Endothelial cell of umbilical vein (primary cell): ENCODE measurements around the gene QSOX2. TPM values are rescaled to one million over a fixed set of nuclear protein-coding genes. Genes with fewer than 3 reads are reported as not detected.

ENCODE experiments used
- BruUV-seq: library from RNA; stranded (reverse); fragments of 400-500 nt; replicated peaks from 2 replicates; lab custom pipeline; 2021; lab: Mats Ljungman, UMichigan
- CTCF ChIA-PET: fragments of 300-600, 350-600 bp; sonication (Branson Sonifier 250); formaldehyde crosslinking; loops from one replicate; lab custom pipeline; 2021; ENCODE audit warnings: antibody characterized with exemption, inconsistent platforms; lab: Charles Lee
- POLR2A ChIA-PET: fragments of 300-600, 350-600 bp; sonication (Branson Sonifier 250); formaldehyde crosslinking; loops from one replicate; lab custom pipeline; 2021; ENCODE audit warnings: antibody characterized with exemption, inconsistent platforms; lab: Charles Lee
- DNase-seq: peaks from one replicate; pipeline ENCODE4 v3.0.0-alpha.2; 2011; ENCODE audit warnings: low read depth, low spot score
- FAIRE-seq: peaks from 2 replicates; lab custom pipeline; 2011; peaks lifted over from hg19 to GRCh38; lab: Jason Lieb, UNC
- H2AFZ ChIP-seq: 2 replicates; pipeline ENCODE4 v1.6.0; 2012; ENCODE audit warnings: low read depth, low read length, control low read depth, inconsistent platforms
- H3K27ac ChIP-seq: 2 replicates; pipeline ENCODE4 v1.5.1; 2011; ENCODE audit warnings: low read depth, mild to moderate bottlenecking, control low read depth, low read length, moderate library complexity; ENCODE audit not compliant: insufficient read depth
- H3K27me3 ChIP-seq, 2 experiments: 2 replicates each; pipeline versions ENCODE4 v1.6.0 to v1.6.1; 2011; ENCODE audit warnings: low read length in 2 of 2, mixed read lengths in 1 of 2; ENCODE audit not compliant: control insufficient read depth in 2 of 2, insufficient read depth in 2 of 2
- H3K36me3 ChIP-seq, 2 experiments: 2 replicates in 1 of 2; 3 replicates in 1 of 2; pipeline ENCODE4 v1.5.1; 2011; ENCODE audit warnings: low read length in 2 of 2, mild to moderate bottlenecking in 1 of 2, moderate library complexity in 1 of 2; ENCODE audit not compliant: control insufficient read depth in 2 of 2, insufficient read depth in 2 of 2; ENCODE audit errors: extremely low read depth in 1 of 2
- H3K4me1 ChIP-seq: 3 replicates; pipeline ENCODE4 v1.5.1; 2011; ENCODE audit warnings: mild to moderate bottlenecking, low read length; ENCODE audit not compliant: control insufficient read depth, insufficient read depth; ENCODE audit errors: extremely low read depth
- H3K4me2 ChIP-seq: 2 replicates; pipeline ENCODE4 v1.6.1; 2011; ENCODE audit warnings: low read length, control low read depth, mixed read lengths; ENCODE audit not compliant: insufficient read depth
- H3K4me3 ChIP-seq, 3 experiments: fragments of 200-600 bp in 1 of 3; sonication (generic), shearing (Covaris generic) in 1 of 3; replicated peaks in 1 of 3; 2 replicates each; pipeline ENCODE4 v1.5.1; 2011 to 2016; ENCODE audit warnings: control low read depth in 3 of 3, low read length in 3 of 3, mild to moderate bottlenecking in 2 of 3, inconsistent platforms in 1 of 3, low read depth in 1 of 3, moderate library complexity in 1 of 3; ENCODE audit not compliant: insufficient read depth in 1 of 3
- H3K79me2 ChIP-seq: 2 replicates; pipeline ENCODE4 v1.6.0; 2012; ENCODE audit warnings: low read length, inconsistent platforms; ENCODE audit not compliant: control insufficient read depth, insufficient read depth
- H3K9ac ChIP-seq: replicated peaks from 2 replicates; pipeline ENCODE3; 2011; ENCODE audit warnings: low read length, control low read depth; ENCODE audit not compliant: insufficient read depth; ENCODE audit errors: extremely low read depth
- H3K9me1 ChIP-seq: replicated peaks from 3 replicates; pipeline ENCODE4 v1.6.0; 2011; ENCODE audit warnings: mild to moderate bottlenecking, low read length; ENCODE audit not compliant: control insufficient read depth, insufficient read depth; ENCODE audit errors: extremely low read depth
- H3K9me3 ChIP-seq: replicated peaks from 2 replicates; pipeline ENCODE4 v1.5.1; 2012; ENCODE audit warnings: low read length, inconsistent platforms; ENCODE audit not compliant: control insufficient read depth, insufficient read depth
- H4K20me1 ChIP-seq: replicated peaks from 2 replicates; pipeline ENCODE3; 2011; ENCODE audit warnings: mild to moderate bottlenecking, low read length; ENCODE audit not compliant: control insufficient read depth, insufficient read depth; ENCODE audit errors: extremely low read depth
- EZH2 ChIP-seq: IDR thresholded peaks from 2 replicates; pipeline ENCODE4 v1.6.1; 2012; ENCODE audit warnings: borderline replicate concordance, low read depth, mild to moderate bottlenecking, moderate library complexity, low read length, inconsistent platforms; ENCODE audit not compliant: severe bottlenecking
- FOS ChIP-seq: IDR thresholded peaks from 2 replicates; pipeline ENCODE4 v1.6.1; 2011; ENCODE audit warnings: mild to moderate bottlenecking, low read length, moderate library complexity, borderline replicate concordance; ENCODE audit not compliant: insufficient read depth
- GATA2 ChIP-seq: IDR thresholded peaks from 2 replicates; pipeline ENCODE4 v1.7.0; 2011; ENCODE audit warnings: low read depth, mild to moderate bottlenecking, moderate library complexity, mixed read lengths, low read length; ENCODE audit not compliant: insufficient read length, insufficient read depth
- JUN ChIP-seq: IDR thresholded peaks from 2 replicates; pipeline ENCODE4 v1.6.1; 2011; ENCODE audit warnings: borderline replicate concordance, low read depth; ENCODE audit not compliant: insufficient read length, insufficient read depth
- MAX ChIP-seq: IDR thresholded peaks from 2 replicates; pipeline ENCODE4 v1.6.1; 2011; ENCODE audit not compliant: insufficient read depth, insufficient read length
- MYC ChIP-seq: IDR thresholded peaks from one replicate; pipeline ENCODE4 v1.6.1; 2011; ENCODE audit warnings: mild to moderate bottlenecking, low read depth, low read length
- POLR2A ChIP-seq: IDR thresholded peaks from 2 replicates; pipeline ENCODE4 v1.6.1; 2012; ENCODE audit warnings: low read depth, mild to moderate bottlenecking, control low read depth, low read length
- POLR2AphosphoS5 ChIP-seq: IDR thresholded peaks from 2 replicates; pipeline ENCODE4 v1.6.1; 2012; ENCODE audit warnings: low read depth, mild to moderate bottlenecking, control low read depth, low read length, moderate library complexity; ENCODE audit not compliant: insufficient read depth
- dilution Hi-C: fragments of 300-500 bp; cut with MboI; formaldehyde crosslinking; loops from one replicate; pipeline ENCODE4 v1.15.0; 2019; ENCODE audit warnings: low sequenced_read_pairs; ENCODE audit not compliant: extremely low pct_ligation_motif_present
- intact Hi-C: fragments of 100-400 bp; cut with micrococcal nuclease; formaldehyde crosslinking; loops from one replicate; pipeline ENCODE4 v1.10.0; 2022
- polyA plus RNA-seq, 4 experiments: library from polyadenylated mRNA; depleted of rRNA in 3 of 4; stranded (reverse) in 3 of 4; unstranded in 1 of 4; fragments of >200 nt; gene quantifications; 2 replicates each; pipeline versions ENCODE4 v1.2.1 to v1.2.3, GENCODE V29; 2011 to 2012; ENCODE audit warnings: missing spikeins in 1 of 4
- total RNA-seq: library from RNA; stranded (reverse); gene quantifications from 2 replicates; pipeline ENCODE4 v1.2.3, GENCODE V29; 2021
- TF ChIP-seq, protein P1 (sequence below), 2 donors: IDR thresholded peaks; 1 replicate in 1 of 2; 2 replicates in 1 of 2; pipeline ENCODE4 v1.5.1; 2011; ENCODE audit warnings: low read length in 2 of 2, mild to moderate bottlenecking in 2 of 2, moderate library complexity in 2 of 2, control low read depth in 1 of 2, inconsistent platforms in 1 of 2, low read depth in 1 of 2; ENCODE audit not compliant: insufficient read depth in 1 of 2; ENCODE audit errors: extremely low read depth in 1 of 2

The QSOX2 gene
- total and polyA plus RNA-seq, 2 donors (not counting 3 experiments of a cell fraction or from before 2014, with no cell fraction given) = 16.4 to 23.4 TPM

- DNase-seq = no peak
- dilution Hi-C loops (no loop called here), intact Hi-C loops (loop anchor here (10.0 kb wide), 2 partner anchors 316 to 676 kb away; partner anchors contain the start of gene UBAC1)
- no TSS peak for BruUV-seq
- H3K9me1 ChIP-seq = no peaks in the 10 kb centered on the region
- no peak overlapping the region for H3K4me2 ChIP-seq
- POLR2A ChIA-PET = no interaction called here
- no peak overlapping the region for H3K4me3 ChIP-seq
- no peaks in the 10 kb centered on the region for H4K20me1 ChIP-seq
- H3K27ac ChIP-seq = no peak overlapping the region
- TF ChIP-seq, protein P1, sequence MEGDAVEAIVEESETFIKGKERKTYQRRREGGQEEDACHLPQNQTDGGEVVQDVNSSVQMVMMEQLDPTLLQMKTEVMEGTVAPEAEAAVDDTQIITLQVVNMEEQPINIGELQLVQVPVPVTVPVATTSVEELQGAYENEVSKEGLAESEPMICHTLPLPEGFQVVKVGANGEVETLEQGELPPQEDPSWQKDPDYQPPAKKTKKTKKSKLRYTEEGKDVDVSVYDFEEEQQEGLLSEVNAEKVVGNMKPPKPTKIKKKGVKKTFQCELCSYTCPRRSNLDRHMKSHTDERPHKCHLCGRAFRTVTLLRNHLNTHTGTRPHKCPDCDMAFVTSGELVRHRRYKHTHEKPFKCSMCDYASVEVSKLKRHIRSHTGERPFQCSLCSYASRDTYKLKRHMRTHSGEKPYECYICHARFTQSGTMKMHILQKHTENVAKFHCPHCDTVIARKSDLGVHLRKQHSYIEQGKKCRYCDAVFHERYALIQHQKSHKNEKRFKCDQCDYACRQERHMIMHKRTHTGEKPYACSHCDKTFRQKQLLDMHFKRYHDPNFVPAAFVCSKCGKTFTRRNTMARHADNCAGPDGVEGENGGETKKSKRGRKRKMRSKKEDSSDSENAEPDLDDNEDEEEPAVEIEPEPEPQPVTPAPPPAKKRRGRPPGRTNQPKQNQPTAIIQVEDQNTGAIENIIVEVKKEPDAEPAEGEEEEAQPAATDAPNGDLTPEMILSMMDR (IDR thresholded peaks at IDR 0.05; ENCODE audit: extremely low read depth in 1 of 2, insufficient read depth in 1 of 2, low read depth in 1 of 2, low read length in 2 of 2) = no peak
- TF ChIP-seq GATA2 = no peak
- no peak for TF ChIP-seq POLR2AphosphoS5
- TF ChIP-seq JUN = no peak
- no peak for TF ChIP-seq POLR2A
- no peak for TF ChIP-seq FOS
- TF ChIP-seq MAX = no peak
- no peak for TF ChIP-seq MYC
- no peak for TF ChIP-seq EZH2
- H3K27me3 ChIP-seq = peaks cover 0 to 2% of the 10 kb centered on the region in 2 experiments
- H3K79me2 ChIP-seq = no peaks in the 10 kb centered on the region
- no peak for FAIRE-seq
- no peak overlapping the region for H2AFZ ChIP-seq
- no peaks in the 10 kb centered on the region for H3K36me3 ChIP-seq
- no peaks in the 10 kb centered on the region for H3K4me1 ChIP-seq
- no peak overlapping the region for H3K9ac ChIP-seq
- CTCF ChIA-PET = interaction anchor here (1.4 to 3.8 kb wide), 2 partner anchors 14 to 111 kb away, joined by 5 to 16 read pairs; no protein-coding TSS in a partner anchor
- no peaks in the 10 kb centered on the region for H3K9me3 ChIP-seq
Observed at GRCh38 chr9:136280535-136281315, 35.1 kb upstream of the QSOX2 start.
